Fibroblast of skin of right biceps (primary cell): ENCODE data around the gene UXS1.
A peak's percentile ranks its signal among the peaks of the same experiment; 100 is the strongest.

Experiments used
- DNase-seq: peaks from one replicate; pipeline ENCODE4 v3.0.0-alpha.2; 2013

UXS1 gene

DNA sequence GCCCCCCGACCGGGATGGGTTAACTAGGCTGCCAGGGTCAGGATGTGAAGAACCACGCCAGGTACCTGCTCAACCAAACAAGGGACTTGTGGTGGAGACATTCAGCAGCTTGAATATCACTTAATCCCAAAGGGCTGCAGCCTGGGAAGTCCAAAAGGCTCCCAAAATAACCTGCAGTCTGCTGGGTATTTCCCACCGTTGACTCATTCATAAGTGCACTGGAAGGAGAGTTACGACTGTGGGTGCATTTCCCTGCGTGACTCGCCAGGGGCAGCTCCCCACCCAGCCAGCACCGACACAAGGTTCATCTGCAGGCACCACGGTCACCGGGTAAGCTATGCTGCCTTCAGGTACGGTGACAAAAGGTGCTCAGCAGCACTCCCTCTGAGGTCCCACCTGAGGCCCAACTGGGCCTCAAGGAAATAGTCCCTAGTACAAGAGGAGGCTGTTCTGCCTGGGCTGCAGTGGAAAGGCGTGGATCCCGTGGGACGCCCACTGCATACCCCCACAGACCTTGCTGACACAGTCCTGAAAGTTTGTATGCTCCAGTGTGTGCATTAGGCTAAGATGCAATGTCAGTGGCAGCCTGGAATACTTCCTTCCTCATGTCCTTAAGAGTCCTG, 86.5 kb downstream of the UXS1 start:
- DNase-seq: peak; percentile 49

DNA sequence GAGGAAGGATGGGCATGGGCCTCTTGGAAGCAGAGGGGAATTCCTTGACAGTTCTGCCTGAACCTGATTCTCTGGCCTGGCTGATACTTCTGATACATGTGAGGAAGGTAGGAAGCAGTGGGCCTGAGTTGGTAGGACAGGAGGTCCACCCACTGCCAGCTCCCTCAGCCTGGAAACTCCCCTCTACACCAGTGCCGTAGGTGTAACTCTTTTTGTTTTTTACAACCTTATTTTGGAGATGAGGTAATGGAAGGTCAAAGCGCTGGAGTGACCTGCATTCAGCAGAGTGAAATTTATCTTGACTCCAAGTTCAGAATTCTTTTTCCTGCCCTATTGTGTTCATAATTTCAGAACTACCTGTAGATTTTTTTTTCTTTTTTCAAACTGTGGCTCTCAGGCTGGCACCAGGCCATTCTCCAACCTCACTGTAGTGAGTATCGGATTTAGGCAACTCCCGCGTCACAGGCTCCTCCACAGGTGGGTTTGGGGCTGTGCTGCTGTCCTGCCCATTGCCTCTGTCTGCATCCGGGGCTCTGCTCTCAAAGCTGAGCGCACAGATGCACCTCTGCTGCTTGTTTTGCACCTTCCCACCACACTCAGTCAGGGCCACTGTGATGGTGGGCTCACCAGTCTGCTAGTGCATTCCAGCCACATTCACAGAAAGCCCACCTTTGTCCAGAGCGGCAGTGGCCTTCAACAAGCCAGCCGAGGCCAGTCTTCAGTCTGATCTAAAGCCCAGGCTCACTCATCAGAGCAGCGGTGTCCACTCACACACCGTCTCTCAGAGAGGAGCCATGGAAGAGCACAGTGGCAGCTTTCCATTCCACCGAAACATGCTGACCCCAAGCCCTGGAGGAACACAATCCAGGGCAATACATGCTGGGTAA, 87.2 kb downstream of the UXS1 start:
- DNase-seq: no peak

DNA sequence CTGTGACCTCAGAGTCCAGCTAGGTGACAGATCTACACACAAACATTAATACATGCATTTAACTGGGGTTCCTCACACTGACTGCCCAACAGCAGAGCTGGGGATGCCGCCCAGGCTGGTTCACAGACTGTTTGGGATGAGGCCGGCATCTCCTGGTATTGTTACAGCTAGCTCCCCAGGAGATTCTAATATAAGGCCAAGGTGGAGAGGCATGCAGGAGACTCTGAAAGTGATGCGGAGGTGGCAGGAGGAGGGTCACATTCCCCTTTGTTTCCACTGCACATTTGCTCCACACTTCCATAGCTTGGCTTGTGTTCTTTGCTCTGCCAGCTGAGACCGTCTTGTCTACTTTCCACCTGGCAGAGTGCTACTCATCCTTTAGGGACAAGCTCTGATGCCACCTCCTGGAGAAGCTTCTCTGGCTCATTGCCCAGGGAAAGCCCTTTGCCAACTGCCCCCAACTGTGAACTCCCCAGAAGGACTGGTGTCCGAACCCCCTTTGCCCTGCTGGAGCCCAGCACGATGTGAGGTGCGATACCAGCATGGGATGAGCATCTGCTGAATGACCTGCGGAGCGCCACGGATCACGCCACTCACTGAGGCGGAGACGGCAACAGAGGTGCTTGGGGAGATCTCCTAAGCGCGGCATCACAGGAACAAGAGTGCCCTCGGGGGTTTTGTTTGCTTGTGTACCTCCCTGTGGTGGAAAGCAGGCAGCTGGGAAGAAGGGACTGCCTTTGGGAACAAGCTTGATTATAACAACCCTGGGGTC, 88.8 kb downstream of the UXS1 start:
- DNase-seq: no peak

DNA sequence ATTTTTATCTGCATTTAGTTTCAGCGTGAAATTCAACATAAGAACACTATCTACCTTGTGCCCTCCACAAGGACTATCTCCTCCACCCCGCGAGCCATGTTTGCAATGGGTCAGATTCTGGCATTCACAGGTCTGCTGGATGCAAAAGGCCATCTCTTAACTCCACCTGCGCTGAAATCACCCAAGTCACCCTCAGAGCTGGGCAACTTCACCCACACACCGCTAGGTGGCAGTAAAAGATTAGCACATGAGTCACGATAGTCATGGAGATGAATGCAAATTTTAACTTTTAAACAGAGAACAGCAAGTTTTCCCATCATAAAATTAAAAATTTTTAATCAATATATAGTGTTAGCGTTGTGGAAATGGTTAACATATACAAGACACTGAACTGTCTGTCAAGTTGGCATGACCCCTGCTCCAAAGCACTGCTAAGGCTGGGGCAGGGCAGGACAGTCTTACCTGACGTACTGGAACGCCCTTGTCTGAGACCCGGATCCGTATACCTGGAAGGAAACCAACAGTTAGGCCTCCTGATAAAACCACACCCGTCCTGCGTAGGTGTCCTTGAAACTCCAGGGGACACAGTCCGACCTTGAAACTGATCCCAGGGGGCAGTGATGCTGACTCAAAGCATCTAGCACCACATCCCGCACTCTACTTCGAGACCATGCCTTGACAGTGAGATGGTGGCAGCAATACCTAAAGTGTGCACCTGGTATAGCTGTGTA, 89.6 kb downstream of the UXS1 start:
- peak; percentile 57 for DNase-seq

DNA sequence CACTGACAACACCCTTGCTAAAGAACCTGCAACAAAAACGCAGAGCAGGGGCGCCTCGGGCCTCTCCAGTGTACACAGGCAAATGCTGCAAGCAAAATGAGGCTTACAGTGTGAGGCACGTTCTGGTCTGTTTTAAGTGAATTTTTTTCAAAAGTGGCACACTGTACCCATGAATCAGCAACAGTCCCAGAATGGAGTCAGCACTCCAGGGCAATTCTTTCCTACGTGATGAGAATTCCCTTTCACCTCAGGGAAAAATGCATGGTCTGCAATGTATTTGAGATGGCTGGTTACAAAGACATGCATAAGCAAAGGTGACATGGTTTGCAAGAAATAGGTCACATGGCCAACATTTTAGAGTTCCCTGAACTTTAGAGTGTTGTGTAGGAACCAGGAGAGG, 94.4 kb downstream of the UXS1 start:
- no peak for DNase-seq

DNA sequence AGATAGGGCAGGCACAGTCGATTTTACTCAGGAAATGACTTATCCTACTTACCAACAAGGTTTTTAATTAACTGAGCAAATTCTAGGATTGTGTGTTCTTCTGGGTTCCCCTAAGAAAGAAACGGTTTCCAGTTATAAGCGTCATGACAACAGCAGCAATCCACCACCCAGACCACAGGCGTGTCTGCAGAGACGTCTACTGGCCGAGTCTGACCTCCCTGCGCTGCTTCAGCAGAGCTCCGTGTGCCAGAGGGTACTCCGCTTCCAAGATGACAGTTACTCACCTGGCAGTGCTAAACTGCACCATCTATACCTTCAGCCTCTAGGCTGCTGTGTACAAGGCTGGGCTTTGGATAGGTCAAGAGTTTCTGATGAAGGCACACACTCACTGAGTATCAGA, 95.4 kb downstream of the UXS1 start:
- DNase-seq: no peak

DNA sequence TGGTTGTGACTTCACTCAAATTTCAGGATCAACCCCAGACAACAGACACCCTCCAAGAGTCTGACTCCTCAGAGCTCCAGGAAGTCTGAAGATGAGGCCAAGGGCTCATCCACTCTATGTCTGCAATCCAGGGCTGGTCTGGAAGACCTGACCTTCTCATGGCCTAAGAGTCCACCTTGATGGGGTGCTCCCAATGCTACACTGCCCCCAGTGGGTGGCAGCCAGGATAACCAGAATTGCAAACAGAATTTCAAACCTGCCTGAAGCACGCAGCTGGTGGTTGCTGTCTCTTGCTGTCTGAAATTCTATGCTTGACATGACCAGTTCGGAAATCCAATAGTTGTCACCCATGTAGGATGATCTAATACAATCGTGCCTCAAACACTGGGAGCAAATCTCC, 96.0 kb downstream of the UXS1 start:
- DNase-seq: no peak

DNA sequence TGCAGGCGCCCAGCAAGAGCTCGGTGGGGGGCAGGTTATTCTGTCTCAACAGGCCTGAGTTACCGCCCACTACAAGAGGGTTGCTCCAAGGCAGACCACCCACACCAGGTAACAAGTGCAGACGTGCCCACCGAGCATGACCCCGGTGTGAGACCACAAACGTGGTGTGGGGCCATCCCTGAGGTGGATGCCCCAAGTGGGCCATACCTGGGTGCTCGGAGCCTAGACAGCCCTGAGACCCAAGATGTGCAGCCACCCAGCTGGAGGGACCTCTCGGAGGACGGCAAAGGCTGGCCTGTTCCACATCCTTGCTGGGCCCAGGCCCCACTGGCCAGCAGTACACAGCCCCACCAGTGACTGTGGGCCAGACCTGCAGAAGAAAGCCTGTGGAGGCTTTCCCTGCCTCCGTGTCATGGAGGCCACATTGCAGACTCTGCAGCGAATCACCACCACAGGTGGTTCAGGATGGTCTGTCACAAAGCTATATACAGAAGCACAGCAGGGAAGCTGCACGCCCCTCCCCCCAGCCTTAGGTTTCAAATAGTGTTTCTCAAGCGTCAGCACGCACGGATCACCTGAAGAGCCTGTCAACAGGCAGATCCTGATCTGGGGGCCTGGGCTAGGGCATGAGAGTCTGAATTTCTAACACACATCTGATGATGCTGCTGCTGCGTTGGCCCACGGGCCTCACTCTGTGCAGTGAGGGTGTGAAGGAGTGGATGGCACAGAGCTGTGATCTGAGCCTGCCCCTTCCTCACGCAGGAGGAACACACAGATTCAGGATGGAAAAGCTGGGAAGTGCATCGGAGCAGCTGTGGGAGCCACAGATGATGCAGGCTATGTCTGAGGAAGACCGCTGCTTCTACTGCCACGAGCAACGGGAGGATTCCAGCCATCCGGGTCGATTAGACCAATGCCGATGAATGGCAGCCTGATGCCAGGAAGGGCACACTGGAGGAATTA, 96.8 kb downstream of the UXS1 start:
- DNase-seq: no peak

DNA sequence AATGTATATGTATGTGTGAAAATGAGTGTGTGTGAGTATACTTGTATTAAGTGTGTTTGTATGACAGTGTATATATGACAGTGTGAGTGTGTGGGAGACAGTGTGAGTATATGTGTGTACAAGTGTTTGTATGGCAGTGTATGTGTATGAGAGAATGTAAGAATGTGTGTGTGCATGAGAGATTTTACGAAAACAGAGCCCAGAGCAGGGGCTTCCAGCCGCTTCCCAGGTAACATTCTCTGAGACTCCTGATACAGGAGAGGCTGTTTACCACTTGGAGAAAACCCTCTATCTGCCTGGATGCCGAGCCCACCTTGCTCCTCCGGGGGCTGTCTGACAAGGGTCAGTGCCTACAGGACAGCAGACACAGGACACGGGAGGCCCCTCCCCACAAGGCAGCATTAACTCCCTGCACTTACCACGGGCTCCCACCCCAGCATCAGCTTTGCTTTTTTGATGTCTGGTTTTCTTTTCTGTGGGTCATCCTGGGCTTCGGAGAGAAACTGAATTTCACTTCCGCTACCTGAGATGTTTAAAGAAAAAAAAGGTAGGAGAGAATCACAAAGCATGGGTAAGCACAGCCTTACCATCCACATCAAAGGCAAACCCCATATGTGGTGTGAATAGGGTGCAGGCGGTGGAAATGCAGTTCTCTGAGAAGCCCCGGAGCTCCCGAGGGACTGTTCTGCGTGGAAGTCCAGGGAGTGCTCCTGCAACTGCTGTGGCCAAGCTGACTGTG, 97.6 kb downstream of the UXS1 start:
- DNase-seq: no peak

DNA sequence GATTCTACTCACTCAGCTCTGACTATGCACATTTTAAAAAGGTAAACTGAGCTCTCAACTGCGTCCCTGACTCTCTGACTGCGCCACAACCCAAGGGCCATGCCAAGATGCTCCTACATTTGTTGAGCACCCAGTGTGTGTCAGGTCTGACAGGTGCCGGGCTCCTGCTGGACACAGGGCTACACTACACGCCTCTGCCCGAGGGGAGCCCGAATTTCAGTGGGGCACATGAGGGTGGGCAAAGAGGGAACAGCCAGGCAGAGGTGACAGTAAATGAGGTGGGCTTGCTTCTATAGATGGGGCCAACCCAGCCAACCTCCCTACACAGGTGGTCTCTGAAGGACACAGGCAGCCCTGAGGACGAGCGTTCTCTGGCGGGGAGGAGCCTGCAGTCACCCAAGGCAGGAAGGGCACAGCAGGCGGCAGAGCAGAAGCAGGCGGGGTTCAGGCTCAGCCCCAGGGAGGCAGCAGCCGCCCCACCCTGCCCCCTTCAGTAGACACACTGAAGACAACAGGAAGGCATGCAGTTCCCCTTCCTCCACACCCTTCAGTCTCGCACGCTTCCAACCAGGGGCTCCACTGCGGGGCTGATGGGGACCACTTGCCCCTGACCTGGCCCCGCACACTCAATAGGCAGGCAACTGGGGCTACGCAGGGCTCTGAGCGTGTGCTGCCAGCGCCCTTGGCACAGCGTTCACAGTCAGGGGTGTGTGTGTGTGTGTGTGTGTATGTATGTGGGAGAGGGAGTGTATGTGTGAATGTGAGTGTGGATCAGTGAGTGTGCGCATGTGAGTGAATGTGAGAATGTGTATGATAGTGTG, 98.4 kb downstream of the UXS1 start:
- no peak for DNase-seq

DNA sequence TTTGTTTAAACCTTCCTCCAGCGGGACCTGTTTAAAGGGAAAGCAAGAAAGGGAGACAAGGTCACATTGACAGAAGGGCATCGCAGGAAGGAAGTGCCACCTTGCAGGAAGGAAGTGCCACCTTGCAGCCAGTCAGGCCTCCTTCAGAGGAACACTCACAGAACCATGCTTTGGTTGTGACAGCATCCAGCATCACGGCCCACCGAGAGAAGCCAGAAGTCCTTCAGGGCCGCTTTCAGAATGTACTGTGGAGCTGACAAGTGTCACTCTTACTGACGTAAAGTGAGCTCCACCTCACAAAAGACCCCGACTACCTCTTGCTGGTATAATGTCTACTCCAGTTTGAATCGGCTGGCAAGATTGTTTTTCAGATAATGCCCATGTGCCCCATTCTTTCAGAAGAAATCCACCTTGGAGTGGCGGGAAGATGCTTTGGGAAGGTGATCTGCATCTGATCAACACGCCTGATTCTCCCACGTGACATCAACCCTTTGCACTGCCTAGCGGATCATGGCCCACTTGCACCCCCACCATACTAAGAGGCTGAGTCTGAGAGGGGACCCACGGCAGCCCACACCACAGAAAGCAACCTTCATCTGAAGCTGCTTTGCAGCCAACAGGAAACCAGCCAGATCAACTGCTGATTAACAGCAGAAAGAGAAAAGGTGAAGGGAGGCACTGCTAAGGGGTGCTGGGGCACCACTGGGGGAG, 99.8 kb downstream of the UXS1 start:
- DNase-seq: no peak

DNA sequence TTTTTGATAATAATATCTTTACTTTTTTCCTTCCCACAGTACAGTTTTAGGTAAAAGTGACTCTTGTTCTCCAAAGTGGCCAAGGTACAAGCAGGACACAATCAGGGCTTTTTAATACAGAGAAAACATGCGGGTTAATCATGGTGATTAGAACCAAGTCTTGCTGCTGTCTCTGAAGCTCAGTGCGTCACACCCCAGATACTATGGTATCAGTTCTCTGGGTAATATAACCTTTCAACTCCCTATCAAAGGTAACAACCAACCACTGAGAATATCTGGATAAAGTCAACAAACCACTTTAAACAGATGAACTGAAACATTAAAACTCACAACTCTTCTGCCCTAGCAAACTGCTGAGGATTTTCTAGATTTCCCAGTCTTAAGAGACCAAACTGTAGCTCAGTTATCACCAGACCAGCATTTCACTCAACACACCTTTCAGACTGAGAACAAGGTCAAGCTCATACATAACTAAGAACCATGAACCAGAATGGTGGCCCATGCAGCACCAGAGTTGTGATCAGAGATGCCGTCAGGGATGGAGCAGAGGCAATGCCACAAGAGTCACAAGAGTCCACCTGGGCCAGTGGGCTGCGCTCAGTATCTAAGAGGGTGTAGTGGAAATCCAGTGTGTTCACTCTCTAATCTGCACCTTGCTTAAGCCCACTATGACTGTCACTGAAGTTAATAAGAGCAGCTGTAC, 103.0 kb downstream of the UXS1 start:
- no peak for DNase-seq

DNA sequence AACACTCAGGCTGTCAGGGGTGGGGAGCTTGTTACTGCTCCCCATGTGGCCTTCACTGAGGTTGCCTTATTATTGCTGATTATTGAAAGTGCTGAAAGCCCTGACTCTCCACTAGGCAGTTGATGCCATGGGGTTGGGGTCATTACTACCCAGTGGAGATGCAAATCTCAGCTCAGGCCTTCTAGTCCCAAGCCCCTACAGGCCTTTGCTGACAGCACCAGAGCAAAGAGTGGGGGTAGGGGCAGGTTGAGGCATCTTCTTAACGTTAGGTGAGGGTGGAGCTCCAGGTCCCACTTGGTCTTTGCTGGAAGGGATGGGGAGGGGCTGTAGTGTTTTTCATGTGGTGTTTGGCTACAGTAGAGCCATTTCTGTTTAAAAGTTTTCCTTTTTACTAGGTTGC, 104.5 kb downstream of the UXS1 start:
- no peak for DNase-seq

DNA sequence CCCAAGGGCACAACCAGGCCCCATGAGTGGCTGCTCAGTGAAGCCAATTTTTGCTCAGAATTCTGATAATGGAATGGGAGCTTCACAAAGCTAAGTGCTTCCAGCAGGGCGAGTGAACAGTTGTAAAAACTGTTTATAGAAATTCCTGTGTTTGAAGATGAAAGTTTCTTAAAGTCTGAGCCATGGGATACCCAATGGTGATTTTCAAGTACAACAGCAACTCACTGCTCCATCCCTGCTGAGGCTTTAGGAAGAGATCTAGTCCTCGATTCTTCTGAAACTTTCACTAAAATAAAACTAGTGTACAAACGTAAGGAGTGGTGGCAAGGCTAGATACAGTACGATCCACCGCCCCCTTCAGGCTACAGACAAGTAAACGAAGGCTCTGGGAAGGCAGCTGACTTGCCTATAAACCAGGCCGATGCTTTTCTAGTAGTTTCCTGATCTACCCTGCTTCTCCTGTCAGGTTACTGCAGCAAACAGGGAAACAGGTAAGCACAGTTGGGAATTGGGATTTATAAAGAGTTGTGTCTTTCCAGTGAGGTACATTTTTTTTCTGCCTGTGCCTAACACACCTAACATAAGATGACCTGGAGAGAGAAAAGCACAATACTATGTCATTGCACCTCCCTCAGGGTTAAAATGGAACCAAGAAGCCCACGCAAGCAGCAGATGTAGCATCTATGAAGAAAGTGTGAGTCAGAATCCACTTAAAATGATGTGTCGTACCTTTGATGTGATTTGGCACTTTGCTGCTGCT, 108.7 kb downstream of the UXS1 start:
- DNase-seq: peak; percentile 17

DNA sequence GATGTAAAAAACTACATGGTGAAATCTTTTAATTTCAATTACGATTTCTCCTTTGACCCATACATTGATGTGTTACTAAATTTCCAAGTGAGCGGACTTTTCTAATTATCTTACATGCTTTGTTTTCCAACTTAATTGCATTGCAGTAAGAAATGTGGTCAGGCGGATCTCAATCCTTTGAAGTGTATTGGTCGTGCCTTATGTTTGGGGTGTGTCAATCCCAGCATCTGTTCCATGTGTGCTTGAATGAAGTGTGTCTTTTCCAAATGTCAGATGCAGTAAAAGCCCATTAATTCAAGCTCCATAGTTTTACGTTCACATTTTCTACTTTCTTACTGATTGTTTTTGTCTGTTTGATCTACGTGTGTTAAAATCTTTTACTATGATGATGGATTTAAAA, 113.1 kb downstream of the UXS1 start:
- DNase-seq: no peak

DNA sequence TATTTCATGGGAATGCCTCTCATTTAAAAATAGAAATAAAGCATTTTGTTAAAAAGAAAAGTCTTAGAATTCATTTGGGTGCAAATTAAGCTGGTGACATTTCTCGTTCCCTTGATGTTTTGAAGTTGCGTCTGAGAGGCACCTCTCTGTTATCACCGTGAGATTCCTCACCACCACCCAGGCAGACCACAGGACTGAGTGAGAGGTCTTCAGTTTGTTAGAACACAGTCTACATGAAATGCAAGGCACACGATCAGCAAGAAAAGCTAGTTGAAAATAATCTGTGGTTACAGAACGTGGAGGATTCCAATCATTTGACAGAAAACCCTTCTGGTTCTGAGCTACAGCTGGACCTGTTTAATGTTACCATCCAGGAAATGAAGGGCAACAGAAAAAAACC, 116.0 kb downstream of the UXS1 start:
- no peak for DNase-seq

DNA sequence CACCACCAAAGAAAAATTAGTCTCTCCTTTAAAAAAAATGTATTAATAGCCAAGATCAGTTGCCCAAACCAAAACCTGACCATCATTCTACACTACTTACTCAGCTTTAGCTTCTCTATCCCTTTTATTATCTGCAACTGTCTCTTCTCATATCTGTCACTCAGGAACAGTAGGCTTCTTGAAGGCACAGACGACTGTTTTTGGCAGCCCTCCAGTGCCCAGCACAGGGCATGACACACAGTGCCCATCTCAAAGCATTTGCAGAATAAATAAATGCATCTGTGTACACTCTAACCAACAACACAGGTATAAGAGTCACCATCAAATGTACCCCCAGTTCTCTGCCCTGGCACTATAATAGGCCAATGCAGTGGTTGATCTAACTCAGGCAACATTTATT, 117.2 kb downstream of the UXS1 start:
- no peak for DNase-seq

DNA sequence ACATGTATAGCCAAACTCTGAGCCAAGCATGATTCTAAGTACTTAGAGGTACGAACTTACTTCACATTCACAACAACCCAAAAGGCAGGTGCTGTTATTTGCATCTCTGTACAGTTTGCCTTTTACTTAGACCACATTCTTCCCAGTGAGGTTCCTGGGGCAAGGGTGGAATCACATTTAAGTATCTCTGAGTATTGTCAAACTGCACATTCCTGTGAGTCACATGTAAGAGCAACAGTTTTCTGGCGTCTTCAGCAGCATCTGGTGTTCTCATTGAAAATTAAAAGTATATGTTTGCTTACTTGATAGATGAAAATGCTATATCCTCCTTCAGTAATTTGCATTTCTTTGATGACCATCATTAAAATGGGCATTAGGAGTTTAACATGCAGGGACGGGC, 119.1 kb downstream of the UXS1 start:
- no peak for DNase-seq
